Caki2 (cell line): ENCODE data around the gene SF3B3. TPM values are rescaled to one million over a fixed set of nuclear protein-coding genes. Genes with fewer than 3 reads are reported as not detected.
"Not testable (repeated sequence)": the region's sequence is repeated elsewhere in the genome, so short reads cannot be mapped to it uniquely, and the experiment has no call there.

ENCODE experiments used
- DNase-seq: peaks from one replicate; pipeline ENCODE4 v3.0.0-alpha.2; 2015; ENCODE audit warnings: low read depth
- in situ Hi-C: cut with HindIII; loops from 2 replicates; pipeline ENCODE4 v1.10.0; 2016; ENCODE audit warnings: low sequenced_read_pairs, low pct_unique_long_range_greater_than_20kb, mixed read lengths
- total RNA-seq: library from RNA; depleted of rRNA; stranded (reverse); fragments of >200 nt; shearing (Covaris generic); gene quantifications from 2 replicates; pipeline ENCODE4 v1.2.3, GENCODE V29; 2014; ENCODE audit warnings: low replicate concordance

The SF3B3 gene
- total RNA-seq, 1 experiment from 2014 or later, result 40.4 TPM

DNA sequence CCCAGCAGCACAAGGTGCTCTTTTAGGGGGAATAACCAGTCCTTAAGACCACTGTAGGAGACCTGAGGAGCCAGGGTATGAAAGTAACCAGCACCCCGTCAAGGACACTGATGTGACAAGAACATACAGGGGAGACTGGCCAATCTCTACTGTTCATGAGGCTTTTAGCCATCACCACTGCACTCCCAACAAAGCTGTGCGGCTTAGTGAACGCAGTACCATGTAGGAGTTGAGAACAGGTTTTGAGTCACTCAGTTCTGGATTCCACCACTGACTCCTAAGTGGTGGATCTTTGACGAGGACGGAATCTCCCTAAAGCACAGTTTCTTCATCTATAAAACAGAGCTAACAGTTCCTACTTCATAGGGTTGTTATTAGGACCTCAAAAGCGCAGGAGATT lies 27.1 kb upstream of the SF3B3 start:
- DNase-seq, result no peak
- in situ Hi-C loops, result no loop called here

DNA sequence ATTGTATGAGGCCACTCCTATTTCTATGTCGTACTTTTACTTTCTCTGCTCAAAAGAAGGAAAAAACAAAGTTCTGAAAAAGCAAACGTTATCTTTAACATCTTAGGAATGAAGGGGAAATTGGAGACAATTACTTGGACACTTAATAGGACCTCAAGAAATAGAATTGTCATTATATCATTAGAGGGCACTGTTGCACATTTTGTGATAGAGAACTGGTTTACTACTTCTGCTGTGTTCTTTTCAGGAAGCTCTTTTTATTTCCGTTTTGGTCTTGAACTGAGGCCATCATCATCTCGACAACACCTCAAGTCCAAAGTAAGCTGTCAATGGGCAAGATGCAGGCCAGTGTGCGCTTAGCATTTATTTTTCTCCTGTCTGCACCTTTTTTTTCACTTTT lies 14.9 kb upstream of the SF3B3 start:
- in situ Hi-C loops, result no loop called here
- DNase-seq, result no peak

- no peak for DNase-seq
- in situ Hi-C loops, result no loop called here
These were observed 13.4 kb upstream of the SF3B3 start for GRCh38 chr16:70510216-70510615.

DNA sequence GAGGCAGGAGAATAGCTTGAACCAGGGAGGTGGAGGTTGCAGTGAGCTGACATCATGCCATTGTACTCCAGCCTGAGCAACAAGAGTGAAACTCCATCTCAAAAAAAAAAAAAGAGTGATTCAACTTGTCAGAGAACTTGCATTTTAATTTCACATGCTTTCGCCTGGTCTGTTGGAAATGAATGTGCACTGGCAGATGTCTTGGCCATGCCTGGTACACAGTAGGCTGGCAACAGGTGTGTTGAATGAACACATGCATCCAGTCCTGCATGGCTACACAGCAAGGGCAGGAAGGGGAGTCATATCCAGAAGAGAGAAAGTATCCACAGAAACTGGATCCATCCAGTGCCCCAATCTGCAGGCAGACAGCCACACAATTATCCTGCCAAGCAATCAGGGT lies 11.8 kb upstream of the SF3B3 start:
- no peak for DNase-seq
- in situ Hi-C loops, result no loop called here

DNA sequence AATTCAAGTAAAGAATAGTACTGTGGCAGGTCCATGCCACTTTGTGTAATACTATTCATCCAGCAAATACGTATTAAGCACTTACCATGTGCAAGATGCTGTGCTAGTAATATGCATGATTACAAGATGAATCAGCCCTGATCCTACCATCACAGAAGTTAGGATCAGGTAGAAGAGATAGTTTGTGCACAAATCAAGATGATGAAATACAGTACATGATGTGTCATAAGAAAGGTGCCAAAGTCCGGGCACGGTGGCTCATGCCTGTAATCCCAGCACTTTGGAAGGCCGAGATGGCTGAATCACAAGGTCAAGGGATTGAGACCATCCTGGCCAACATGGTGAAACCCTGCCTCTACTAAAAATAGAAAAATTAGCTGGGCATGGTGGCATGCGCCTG lies 11.2 kb upstream of the SF3B3 start:
- DNase-seq, result no peak
- in situ Hi-C loops, result no loop called here

DNA sequence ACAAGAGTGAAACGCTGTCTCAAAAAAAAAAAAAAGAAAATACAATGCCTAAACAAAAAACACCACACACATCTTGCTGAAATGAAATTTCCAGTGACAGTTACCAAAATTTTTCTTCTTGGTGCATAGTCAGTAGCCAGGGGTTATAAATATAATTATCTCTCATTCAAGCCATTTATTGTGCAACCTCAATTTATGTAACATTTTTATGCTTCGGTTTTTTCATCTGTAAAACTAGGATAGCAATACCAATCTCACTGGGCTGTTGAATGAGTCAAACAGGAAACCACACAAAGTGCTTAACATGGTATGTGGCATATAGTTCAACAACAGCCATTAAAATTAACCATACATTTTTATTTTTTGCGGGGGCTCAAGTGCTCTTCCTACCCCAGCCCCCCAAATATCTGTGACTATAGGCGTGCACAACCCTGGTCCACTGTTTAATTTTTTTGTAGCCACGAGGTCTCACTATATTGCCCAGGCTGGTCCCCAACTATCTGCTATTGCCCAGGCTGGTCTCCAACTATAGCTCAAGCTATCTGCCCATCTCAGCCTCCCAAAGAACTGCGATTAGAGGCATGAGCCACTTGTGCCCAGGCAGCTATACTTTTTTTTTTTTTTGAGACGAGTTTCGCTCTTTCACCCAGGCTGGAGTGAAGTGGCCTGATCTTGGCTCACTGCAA lies 2.9 kb upstream of the SF3B3 start:
- no peak for DNase-seq
- in situ Hi-C loops, result no loop called here

- in situ Hi-C loops, result no loop called here
- DNase-seq, result no peak
These were observed 1.2 kb upstream of the SF3B3 start for GRCh38 chr16:70522216-70523075.

GRCh38 chr16:70523076-70523742 lies 407 bp upstream of the SF3B3 start, which contains the start of gene COG4:
Gene COG4, minus strand, starts transcription at chr16:70523554. Its CDS starts 11 bp downstream, at chr16:70523543.
- in situ Hi-C loops, result no loop called here

DNA sequence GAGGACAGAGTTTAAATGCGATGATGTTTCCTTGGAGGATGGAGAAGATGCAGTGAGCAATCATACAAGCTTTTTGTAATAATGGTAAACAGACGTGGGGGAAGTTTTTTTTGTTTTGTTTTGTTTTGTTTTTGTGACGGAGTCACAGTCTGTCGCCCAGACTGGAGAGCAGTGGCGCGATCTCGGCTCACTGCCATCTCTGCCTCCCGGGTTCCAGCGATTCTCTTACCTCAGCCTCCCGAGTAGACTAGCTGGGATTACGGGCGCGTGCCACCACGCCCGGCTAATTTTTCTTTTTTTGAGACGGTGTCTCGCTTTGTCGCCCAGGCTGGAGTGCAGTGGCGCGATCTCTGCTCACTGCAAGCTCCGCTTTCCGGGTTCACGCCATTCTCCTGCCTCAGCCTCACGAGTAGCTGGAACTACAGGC lies 796 bp downstream of the SF3B3 start:
- in situ Hi-C loops, DNase-seq: not testable (repeated sequence)

More at GRCh38 chr16:70523076-70523742, 407 bp upstream of the SF3B3 start, which contains the start of gene COG4:
- peak; percentile 81 for DNase-seq

DNA sequence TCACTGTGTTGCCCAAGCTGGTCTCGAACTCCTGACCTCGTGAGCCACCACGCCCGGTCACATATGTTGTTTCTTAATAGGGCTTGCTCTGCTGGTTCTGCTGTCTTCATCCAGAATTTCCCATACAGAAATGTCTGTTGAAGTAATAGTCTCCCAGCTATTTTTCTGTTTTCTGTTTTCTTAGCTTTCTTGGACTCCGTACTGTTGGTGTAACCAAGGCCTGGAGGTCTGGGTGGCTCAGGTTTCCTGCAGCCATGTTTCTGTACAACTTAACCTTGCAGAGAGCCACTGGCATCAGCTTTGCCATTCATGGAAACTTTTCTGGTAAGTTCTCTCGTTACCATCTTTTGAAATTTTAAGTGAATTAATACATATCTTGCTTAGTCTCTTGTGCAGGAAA lies 2.8 kb downstream of the SF3B3 start:
- in situ Hi-C loops, result no loop called here
- no peak for DNase-seq

DNA sequence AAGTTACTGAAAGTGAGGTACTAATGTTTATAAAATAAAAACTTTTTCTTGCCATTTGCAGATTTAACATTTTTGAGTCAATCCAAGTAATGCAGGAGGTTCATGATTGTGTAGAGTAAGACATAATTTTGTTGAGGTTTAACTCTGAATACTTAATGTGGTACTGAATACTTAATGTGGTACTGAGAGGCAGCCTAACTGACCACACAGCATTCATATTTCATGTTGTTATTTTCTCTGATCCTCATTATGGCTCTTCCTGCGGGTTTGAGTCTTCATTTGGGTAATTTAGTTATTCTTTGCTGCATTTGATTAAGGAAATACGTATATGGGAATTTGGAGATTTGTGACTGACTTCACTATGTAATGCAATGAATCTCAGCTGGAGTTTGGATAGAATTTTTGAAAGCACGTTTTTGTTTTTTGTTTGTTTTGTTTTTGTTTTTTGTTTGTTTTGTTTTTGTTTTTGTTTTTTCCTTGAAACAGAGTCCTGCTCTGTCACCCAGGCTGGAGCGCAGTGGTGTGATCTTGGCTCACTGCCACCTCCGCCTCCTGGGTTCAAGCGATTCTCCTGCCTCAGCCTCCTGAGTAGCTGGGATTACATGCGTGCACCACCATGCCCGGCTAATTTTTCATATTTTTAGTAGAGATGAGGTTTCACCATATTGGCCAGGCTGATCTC lies 3.8 kb downstream of the SF3B3 start:
- DNase-seq, result no peak
- in situ Hi-C loops, result no loop called here

DNA sequence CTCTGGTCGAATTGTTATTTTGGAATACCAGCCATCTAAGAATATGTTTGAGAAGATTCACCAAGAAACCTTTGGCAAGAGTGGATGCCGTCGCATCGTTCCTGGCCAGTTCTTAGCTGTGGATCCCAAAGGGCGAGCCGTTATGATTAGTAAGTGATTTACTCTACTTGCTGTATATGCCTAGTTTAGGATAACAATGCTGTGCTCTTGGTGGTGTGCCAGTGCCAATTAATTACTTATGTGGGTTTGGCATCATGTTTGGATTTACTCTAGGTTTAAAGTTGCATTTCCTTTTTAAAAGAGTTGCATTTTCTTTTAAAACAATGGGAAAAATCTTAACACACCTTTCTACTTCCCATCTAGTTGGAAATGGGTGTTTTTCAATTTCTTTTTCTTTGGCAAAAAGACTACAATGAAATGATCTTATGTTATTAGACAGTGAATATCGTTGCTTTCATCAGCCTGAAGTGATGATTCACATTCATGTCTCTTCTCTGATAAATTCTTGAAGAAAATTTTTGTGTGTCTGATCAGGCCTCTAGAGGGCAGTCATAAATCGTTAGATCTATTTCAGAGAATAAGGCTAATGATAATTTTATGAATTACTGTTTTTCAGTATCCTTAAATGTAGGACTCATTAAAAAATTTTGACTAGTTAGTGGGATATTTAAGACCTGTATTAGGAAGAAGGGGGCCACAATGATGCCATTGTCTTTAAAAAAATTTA lies 5.6 kb downstream of the SF3B3 start:
- in situ Hi-C loops, result no loop called here
- DNase-seq, result peak; percentile 28

DNA sequence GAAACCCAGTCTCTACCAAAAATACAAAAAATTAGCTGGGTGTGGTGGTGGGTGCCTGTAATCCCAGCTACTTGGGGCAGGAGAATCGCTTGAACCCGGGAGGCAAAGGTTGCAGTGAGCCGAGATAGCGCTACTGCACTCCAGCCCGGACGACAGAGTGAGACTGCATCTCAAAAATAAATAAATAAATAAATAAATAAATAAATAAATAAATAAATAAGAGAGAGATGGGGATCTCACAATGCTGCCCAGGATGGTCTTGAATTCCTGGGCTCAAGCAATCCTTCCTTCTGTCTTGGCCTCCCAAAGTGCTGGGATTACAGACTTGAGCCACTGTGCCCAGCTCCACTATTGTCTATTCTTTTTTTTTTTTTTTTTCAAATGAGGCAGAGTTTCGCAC lies 6.3 kb downstream of the SF3B3 start:
- in situ Hi-C loops, DNase-seq: not testable (repeated sequence)

DNA sequence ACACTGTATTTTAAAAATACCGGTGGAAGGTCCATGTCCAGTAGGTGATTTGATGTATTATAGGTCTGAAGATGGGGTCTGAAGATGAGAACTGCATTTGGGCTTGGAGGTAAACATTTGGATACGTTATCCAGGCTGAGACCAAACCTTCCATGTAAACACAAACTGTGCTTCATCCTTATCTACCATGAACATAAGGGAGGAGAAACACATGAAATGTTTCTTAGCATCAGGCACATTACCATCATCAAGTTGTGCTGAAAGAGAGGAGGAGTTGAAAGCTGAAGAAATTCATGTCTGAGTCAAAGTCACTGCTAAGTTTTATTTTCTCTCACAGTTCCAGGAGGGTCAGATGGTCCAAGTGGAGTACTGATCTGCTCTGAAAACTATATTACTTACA lies 11.4 kb downstream of the SF3B3 start:
- in situ Hi-C loops, result no loop called here
- DNase-seq, result no peak

GRCh38 chr16:70540994-70541393 lies 17.4 kb downstream of the SF3B3 start:
- DNase-seq, result no peak
- in situ Hi-C loops, result no loop called here

DNA sequence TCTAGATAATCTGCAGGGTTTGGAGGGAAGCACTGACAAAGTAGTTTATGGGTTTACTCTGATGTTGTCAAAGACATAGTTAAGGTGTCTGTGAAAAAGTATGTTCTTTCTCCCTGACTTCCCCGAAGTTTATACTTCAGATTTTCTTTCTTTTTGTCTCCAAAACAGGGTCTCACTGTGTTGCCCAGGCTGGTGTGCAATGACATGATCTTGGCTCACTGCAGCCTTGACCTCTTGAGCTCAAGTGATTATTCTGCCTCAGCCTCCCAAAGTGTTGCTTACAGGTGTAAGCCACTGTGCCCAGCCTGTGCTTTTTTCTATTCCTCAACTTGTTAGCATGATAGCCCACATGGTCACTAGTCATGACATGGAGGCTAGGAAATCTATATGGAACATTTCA lies 20.9 kb downstream of the SF3B3 start:
- in situ Hi-C loops, result no loop called here

GRCh38 chr16:70548936-70549335 lies 25.3 kb downstream of the SF3B3 start:
- in situ Hi-C loops, result no loop called here
- DNase-seq, result no peak

More for the DNA sequence above, 20.9 kb downstream of the SF3B3 start:
- no peak for DNase-seq

DNA sequence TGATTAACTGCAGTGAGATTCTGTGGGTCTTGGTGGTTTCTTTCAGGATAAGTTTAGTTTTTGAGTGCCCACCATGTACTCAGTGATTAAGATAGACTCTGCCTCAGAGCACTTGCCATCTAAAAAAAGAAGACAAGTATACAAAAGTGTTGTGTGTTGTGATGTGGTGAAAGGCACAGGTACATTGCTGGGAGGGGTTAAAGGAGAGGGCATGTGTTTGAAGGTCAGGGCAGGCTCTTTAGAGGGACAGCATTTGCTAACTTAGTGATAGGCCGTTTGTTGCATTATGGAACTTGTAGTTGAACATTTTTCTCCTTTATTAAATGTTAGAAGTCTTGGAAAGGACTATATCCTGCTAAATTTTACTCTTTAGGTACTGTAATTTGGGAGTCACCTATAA lies 26.5 kb downstream of the SF3B3 start:
- in situ Hi-C loops, result no loop called here
- no peak for DNase-seq
